IPS-11a (cell line): ENCODE results near the gene PLET1.

Source experiments
- H3K4me3 ChIP-seq: one replicate; pipeline ENCODE4 v1.5.1; 2013; ENCODE audit warnings: low read depth, low read length, control low read depth

The PLET1 gene

GRCh38 chr11:112247201-112247600, 13.5 kb downstream of the PLET1 start:
- H3K4me3 ChIP-seq: no peak overlapping the region

GRCh38 chr11:112241486-112241885, 19.2 kb downstream of the PLET1 start:
- H3K4me3 ChIP-seq: no peak overlapping the region

GRCh38 chr11:112238041-112238440, 22.6 kb downstream of the PLET1 start:
- no peak overlapping the region for H3K4me3 ChIP-seq

- H3K4me3 ChIP-seq: no peak overlapping the region
Measured at GRCh38 chr11:112237451-112237850, 23.2 kb downstream of the PLET1 start.

- H3K4me3 ChIP-seq: no peak overlapping the region
Measured at GRCh38 chr11:112235750-112236390, 24.8 kb downstream of the PLET1 start.

GRCh38 chr11:112231952-112232351, 28.7 kb downstream of the PLET1 start:
- H3K4me3 ChIP-seq: no peak overlapping the region

GRCh38 chr11:112229746-112230433, 30.8 kb downstream of the PLET1 start:
- H3K4me3 ChIP-seq: no peak overlapping the region

GRCh38 chr11:112229159-112229558, 31.5 kb downstream of the PLET1 start:
- H3K4me3 ChIP-seq: no peak overlapping the region

GRCh38 chr11:112228706-112229105, 32.0 kb downstream of the PLET1 start:
- H3K4me3 ChIP-seq: no peak overlapping the region

- H3K4me3 ChIP-seq: peak overlapping the region; percentile 71
Measured at GRCh38 chr11:112227471-112227870, 33.2 kb downstream of the PLET1 start.

- H3K4me3 ChIP-seq: peak overlapping the region; percentile 71
Measured at GRCh38 chr11:112226831-112227401, 33.7 kb downstream of the PLET1 start.

- H3K4me3 ChIP-seq: peak within 1 kb of the TSS; percentile 71
Measured at GRCh38 chr11:112226062-112226830, 34.4 kb downstream of the PLET1 start, which contains the start of gene PTS. PTS (plus strand) TSS chr11:112226428; CDS start chr11:112226444, 16 bp downstream.

- peak overlapping the region; percentile 71 for H3K4me3 ChIP-seq
Measured at GRCh38 chr11:112225753-112226061, 35.0 kb downstream of the PLET1 start.

GRCh38 chr11:112223754-112224532, 36.7 kb downstream of the PLET1 start:
- H3K4me3 ChIP-seq: no peak overlapping the region

- H3K4me3 ChIP-seq: no peak overlapping the region
Measured at GRCh38 chr11:112223121-112223520, 37.5 kb downstream of the PLET1 start.

GRCh38 chr11:112222303-112222702, 38.4 kb downstream of the PLET1 start:
- H3K4me3 ChIP-seq: no peak overlapping the region

- H3K4me3 ChIP-seq: no peak overlapping the region
Measured at GRCh38 chr11:112221274-112221835, 39.3 kb downstream of the PLET1 start.

GRCh38 chr11:112219476-112220232, 41.0 kb downstream of the PLET1 start:
- no peak overlapping the region for H3K4me3 ChIP-seq

- no peak overlapping the region for H3K4me3 ChIP-seq
Measured at GRCh38 chr11:112216561-112217105, 44.0 kb downstream of the PLET1 start.
